ENCODE results near the gene ING1.
"Not testable (repeated sequence)": the region's sequence is repeated elsewhere in the genome, so short reads cannot be mapped to it uniquely, and the experiment has no call there.

Gene ING1

GRCh38 chr13:110719036-110719710 is 5.7 kb downstream of the ING1 start:
- no peak for DNase-seq

GRCh38 chr13:110722971-110723370 is 9.5 kb downstream of the ING1 start:
- no peak for DNase-seq

GRCh38 chr13:110723598-110723997 is 10.1 kb downstream of the ING1 start:
- DNase-seq, result no peak

- DNase-seq, result not testable (repeated sequence)
Observed at GRCh38 chr13:110726153-110726552, 12.7 kb downstream of the ING1 start.

GRCh38 chr13:110726726-110727125 is 13.2 kb downstream of the ING1 start:
- DNase-seq, result no peak

- DNase-seq, result no peak
Observed at GRCh38 chr13:110731072-110731471, 17.6 kb downstream of the ING1 start.

GRCh38 chr13:110734561-110734960 is 21.1 kb downstream of the ING1 start:
- DNase-seq, result no peak

GRCh38 chr13:110737555-110737954 is 24.1 kb downstream of the ING1 start:
- no peak for DNase-seq

- DNase-seq, result no peak
Observed at GRCh38 chr13:110743687-110744086, 30.2 kb downstream of the ING1 start.

GRCh38 chr13:110746438-110746837 is 32.9 kb downstream of the ING1 start:
- no peak for DNase-seq

- DNase-seq, result no peak
Observed at GRCh38 chr13:110748271-110748670, 34.8 kb downstream of the ING1 start.

GRCh38 chr13:110756219-110756631 is 42.7 kb downstream of the ING1 start:
- DNase-seq, result no peak

GRCh38 chr13:110757296-110757695 is 43.8 kb downstream of the ING1 start:
- no peak for DNase-seq

- DNase-seq, result no peak
Observed at GRCh38 chr13:110758195-110758805, 44.8 kb downstream of the ING1 start.

GRCh38 chr13:110759710-110760109 is 46.2 kb downstream of the ING1 start:
- DNase-seq, result no peak

GRCh38 chr13:110760611-110761010 is 47.1 kb downstream of the ING1 start:
- DNase-seq, result no peak

- no peak for DNase-seq
Observed at GRCh38 chr13:110766671-110767430, 53.4 kb downstream of the ING1 start.

GRCh38 chr13:110767476-110767875 is 54.0 kb downstream of the ING1 start:
- no peak for DNase-seq

GRCh38 chr13:110769097-110769496 is 55.6 kb downstream of the ING1 start:
- DNase-seq, result no peak

- DNase-seq, result no peak
Observed at GRCh38 chr13:110770678-110771077, 57.2 kb downstream of the ING1 start.

GRCh38 chr13:110771194-110771593 is 57.7 kb downstream of the ING1 start:
- DNase-seq, result no peak

- no peak for DNase-seq
Observed at GRCh38 chr13:110772091-110772984, 58.8 kb downstream of the ING1 start.
